Right atrium auricular region (tissue), 2 donors: ENCODE data around the gene ACTR1A. TPM values are rescaled to one million over a fixed set of nuclear protein-coding genes. Genes with fewer than 3 reads are reported as not detected.

ENCODE experiments used
- DNase-seq: peaks from one replicate; pipeline ENCODE4 v3.0.0-alpha.2; 2019; ENCODE audit warnings: low spot score
- H3K27ac ChIP-seq, 2 donors: fragments of 200-600 bp; sonication (generic); 1 replicate in 1 of 2; 2 replicates in 1 of 2; pipeline ENCODE4 v1.5.1; 2016 to 2019
- H3K27me3 ChIP-seq, 2 donors: fragments of 200-600 bp; sonication (generic); one replicate each; pipeline versions ENCODE4 v1.5.1 to v1.6.0; 2017 to 2019
- H3K36me3 ChIP-seq: fragments of 200-600 bp; sonication (generic); one replicate; pipeline ENCODE4 v1.5.1; 2016
- H3K4me1 ChIP-seq, 2 donors: fragments of 200-600 bp; sonication (generic); one replicate each; pipeline versions ENCODE4 v1.5.1 to v1.6.0; 2017 to 2019
- H3K4me3 ChIP-seq, 2 donors: fragments of 200-600 bp; sonication (generic); 1 replicate in 1 of 2; 2 replicates in 1 of 2; pipeline ENCODE4 v1.5.1; 2017 to 2019; ENCODE audit warnings: mild to moderate bottlenecking in 1 of 2, moderate library complexity in 1 of 2
- H3K9me3 ChIP-seq, 2 donors: fragments of 200-600 bp; sonication (generic); one replicate each; pipeline ENCODE4 v1.5.1; 2019
- CTCF ChIP-seq, 2 donors: fragments of 200-600 bp; sonication (generic); IDR thresholded peaks; one replicate each; pipeline ENCODE4 v1.5.1; 2019; ENCODE audit warnings: antibody characterized with exemption in 2 of 2
- total RNA-seq, 2 donors: library from RNA; depleted of rRNA; stranded (reverse); fragments of >200 nt; gene quantifications; one replicate each; pipeline ENCODE4 v1.1.0, GENCODE V29; 2016

ACTR1A gene
- total RNA-seq, 2 donors from 2014 or later: 107 to 124 TPM

GRCh38 chr10:102523250-102524029 is 20.9 kb upstream of the ACTR1A start:
- no peak overlapping the region for H3K27ac ChIP-seq
- TF ChIP-seq CTCF (IDR thresholded peaks at IDR 0.05): no peak
- H3K4me1 ChIP-seq: peaks cover 0 to 11% of the 10 kb centered on the region in 2 donors
- no peaks in the 10 kb centered on the region for H3K36me3 ChIP-seq
- H3K9me3 ChIP-seq: no peaks in the 10 kb centered on the region
- DNase-seq: no peak
- no peak overlapping the region for H3K4me3 ChIP-seq
- no peaks in the 10 kb centered on the region for H3K27me3 ChIP-seq

GRCh38 chr10:102522874-102523249 is 20.4 kb upstream of the ACTR1A start:
- Histone ChIP-seq H3K9me3 (no peaks in the 10 kb centered on the region), H3K36me3 (no peaks in the 10 kb centered on the region), H3K4me3 (no peak overlapping the region), H3K27ac (no peak overlapping the region), H3K4me1 (peaks cover 0 to 11% of the 10 kb centered on the region in 2 donors), H3K27me3 (no peaks in the 10 kb centered on the region)
- TF ChIP-seq CTCF (IDR thresholded peaks at IDR 0.05): no peak
- DNase-seq: no peak

GRCh38 chr10:102519246-102519825 is 16.8 kb upstream of the ACTR1A start:
- no peak for DNase-seq
- Histone ChIP-seq H3K27me3 (no peaks in the 10 kb centered on the region), H3K27ac (no peak overlapping the region), H3K4me3 (no peak overlapping the region), H3K9me3 (no peaks in the 10 kb centered on the region), H3K4me1 (peaks cover 0 to 11% of the 10 kb centered on the region in 2 donors), H3K36me3 (no peaks in the 10 kb centered on the region)
- TF ChIP-seq CTCF (IDR thresholded peaks at IDR 0.05): no peak

GRCh38 chr10:102517553-102517952 is 15.0 kb upstream of the ACTR1A start:
- no peaks in the 10 kb centered on the region for H3K36me3 ChIP-seq
- no peak for TF ChIP-seq CTCF (IDR thresholded peaks at IDR 0.05)

GRCh38 chr10:102515724-102516123 is 13.2 kb upstream of the ACTR1A start:
- Histone ChIP-seq H3K4me1 (no peaks in the 10 kb centered on the region), H3K9me3 (no peaks in the 10 kb centered on the region), H3K36me3 (peaks cover 6% of the 10 kb centered on the region), H3K27ac (no peak overlapping the region), H3K4me3 (no peak overlapping the region), H3K27me3 (no peaks in the 10 kb centered on the region)
- no peak for DNase-seq
- no peak for TF ChIP-seq CTCF (IDR thresholded peaks at IDR 0.05)

More at GRCh38 chr10:102517553-102517952, 15.0 kb upstream of the ACTR1A start:
- H3K27ac ChIP-seq: no peak overlapping the region
- H3K4me1 ChIP-seq: no peaks in the 10 kb centered on the region
- H3K9me3 ChIP-seq: no peaks in the 10 kb centered on the region
- no peak for DNase-seq
- H3K27me3 ChIP-seq: no peaks in the 10 kb centered on the region
- H3K4me3 ChIP-seq: no peak overlapping the region
